ENCODE data around the gene BDH2.

- TF ChIP-seq CTCF (IDR thresholded peaks at IDR 0.05; ENCODE audit: low read depth, low read length, poor library complexity, severe bottlenecking) (no peak), EZH2phosphoT487 (IDR thresholded peaks at IDR 0.05; ENCODE audit: borderline replicate concordance, low read length) (no peak)
Measured at GRCh38 chr4:103044183-103044582, 55.5 kb downstream of the BDH2 start.
